ENCODE data around the gene ABCA4.
A peak's percentile ranks its signal among the peaks of the same experiment; 100 is the strongest.

The ABCA4 gene

GRCh38 chr1:93964777-93965200 lies 156.2 kb downstream of the ABCA4 start:
- Histone ChIP-seq H3K4me3 (ENCODE audit: low read depth, low read length) (no peak overlapping the region), H3K36me3 (replicated peaks) (no peaks in the 10 kb centered on the region), H3K27ac (no peak overlapping the region), H3K27me3 (replicated peaks) (no peaks in the 10 kb centered on the region)
- TF ChIP-seq CTCF (IDR thresholded peaks at IDR 0.05; ENCODE audit: low read depth, low read length, missing control alignments) = no peak
- DNase-seq = peak; percentile 20
- in situ Hi-C loops (cut with HindIII; ENCODE audit: low pct_ligation_motif_present, low sequenced_read_pairs) = no loop called here

DNA sequence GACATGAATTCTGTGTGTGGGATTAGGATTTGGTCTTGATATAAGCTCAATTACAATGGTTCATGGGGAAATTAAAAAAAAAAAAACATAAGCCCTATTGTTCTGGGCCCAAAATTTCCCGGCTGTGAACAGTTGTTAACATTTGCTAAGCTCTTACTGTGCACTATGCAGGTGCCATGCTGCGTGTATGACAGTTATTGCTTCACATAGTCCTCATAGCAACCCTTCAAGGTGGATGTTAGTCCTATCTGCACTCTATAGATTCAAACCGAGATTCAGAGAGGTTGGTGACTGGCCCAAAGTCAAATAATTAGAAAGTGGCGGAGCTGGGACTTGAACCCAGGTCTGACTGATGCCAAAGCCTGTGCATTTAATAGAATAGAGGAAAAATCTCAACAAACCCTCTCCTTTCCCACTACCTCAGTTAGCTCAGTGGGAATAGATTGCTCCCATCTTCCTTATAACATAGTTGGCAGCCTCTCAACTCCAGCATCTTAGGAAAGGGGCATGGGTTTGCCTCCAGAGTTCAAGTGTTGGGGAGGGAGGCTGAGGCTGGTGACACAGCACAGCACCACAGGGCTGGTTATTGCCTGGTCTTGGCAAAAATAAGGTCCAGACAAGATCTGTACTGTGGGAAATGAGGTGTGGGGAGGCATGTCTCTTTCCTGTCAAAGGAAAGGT lies 156.7 kb downstream of the ABCA4 start:
- TF ChIP-seq CTCF (IDR thresholded peaks at IDR 0.05; ENCODE audit: low read depth, low read length, missing control alignments) = no peak
- in situ Hi-C loops (cut with HindIII; ENCODE audit: low pct_ligation_motif_present, low sequenced_read_pairs) = no loop called here
- no peaks in the 10 kb centered on the region for H3K36me3 ChIP-seq (replicated peaks)
- H3K27me3 ChIP-seq (replicated peaks) = no peaks in the 10 kb centered on the region
- no peak overlapping the region for H3K4me3 ChIP-seq (ENCODE audit: low read depth, low read length)
- DNase-seq = no peak
- no peak overlapping the region for H3K27ac ChIP-seq

DNA sequence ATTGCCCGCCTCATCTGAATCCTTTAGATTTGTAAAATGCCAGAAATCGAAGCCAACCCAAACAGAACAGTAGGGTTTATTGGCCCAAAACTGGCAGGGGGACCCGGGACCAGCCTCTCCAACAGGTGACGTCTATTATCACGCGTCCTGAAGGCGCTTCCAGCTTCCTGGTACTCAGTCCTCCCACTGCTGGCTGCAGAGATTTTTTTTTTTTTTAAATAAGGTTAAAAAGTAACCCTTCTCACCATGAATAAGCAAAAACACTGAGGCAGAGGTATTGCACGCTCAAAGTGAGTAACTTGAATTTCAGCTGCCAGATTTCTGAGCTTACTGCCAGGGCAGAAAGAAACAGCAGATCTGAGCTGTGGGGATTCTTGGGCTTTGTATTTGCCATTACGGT lies 157.4 kb downstream of the ABCA4 start:
- Histone ChIP-seq H3K36me3 (replicated peaks) (no peaks in the 10 kb centered on the region), H3K27ac (no peak overlapping the region), H3K4me3 (ENCODE audit: low read depth, low read length) (no peak overlapping the region), H3K27me3 (replicated peaks) (no peaks in the 10 kb centered on the region)
- in situ Hi-C loops (cut with HindIII; ENCODE audit: low pct_ligation_motif_present, low sequenced_read_pairs) = no loop called here
- DNase-seq = no peak
- TF ChIP-seq CTCF (IDR thresholded peaks at IDR 0.05; ENCODE audit: low read depth, low read length, missing control alignments) = no peak

- TF ChIP-seq CTCF (IDR thresholded peaks at IDR 0.05; ENCODE audit: low read depth, low read length, missing control alignments) = no peak
- Histone ChIP-seq H3K27me3 (replicated peaks) (no peaks in the 10 kb centered on the region), H3K27ac (no peak overlapping the region), H3K36me3 (replicated peaks) (no peaks in the 10 kb centered on the region), H3K4me3 (ENCODE audit: low read depth, low read length) (no peak overlapping the region)
- DNase-seq = no peak
- in situ Hi-C loops (cut with HindIII; ENCODE audit: low pct_ligation_motif_present, low sequenced_read_pairs) = no loop called here
Measured at GRCh38 chr1:93961906-93962305, 159.0 kb downstream of the ABCA4 start.

DNA sequence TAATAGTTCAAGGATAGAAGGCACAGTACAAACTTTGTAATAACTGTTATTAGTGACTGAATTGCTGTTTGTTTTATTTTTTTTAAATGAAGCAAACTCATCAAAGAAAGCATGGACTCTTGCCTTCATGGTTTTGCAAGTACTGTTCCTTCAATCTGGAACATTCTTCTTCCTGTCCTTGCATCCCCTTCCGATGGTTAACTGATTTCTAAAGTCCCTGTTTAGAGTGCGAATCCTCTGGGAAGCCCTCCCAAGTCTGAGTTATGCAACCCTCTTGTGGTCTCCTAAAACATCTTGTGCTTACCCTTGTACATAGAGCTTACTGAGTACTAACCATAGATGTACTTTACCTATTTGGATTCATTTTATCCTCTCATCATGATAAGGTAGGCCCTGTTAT lies 159.5 kb downstream of the ABCA4 start:
- no peak overlapping the region for H3K27ac ChIP-seq
- no peak overlapping the region for H3K4me3 ChIP-seq (ENCODE audit: low read depth, low read length)
- no peaks in the 10 kb centered on the region for H3K36me3 ChIP-seq (replicated peaks)
- in situ Hi-C loops (cut with HindIII; ENCODE audit: low pct_ligation_motif_present, low sequenced_read_pairs) = no loop called here
- no peak for TF ChIP-seq CTCF (IDR thresholded peaks at IDR 0.05; ENCODE audit: low read depth, low read length, missing control alignments)
- H3K27me3 ChIP-seq (replicated peaks) = no peaks in the 10 kb centered on the region
- no peak for DNase-seq

DNA sequence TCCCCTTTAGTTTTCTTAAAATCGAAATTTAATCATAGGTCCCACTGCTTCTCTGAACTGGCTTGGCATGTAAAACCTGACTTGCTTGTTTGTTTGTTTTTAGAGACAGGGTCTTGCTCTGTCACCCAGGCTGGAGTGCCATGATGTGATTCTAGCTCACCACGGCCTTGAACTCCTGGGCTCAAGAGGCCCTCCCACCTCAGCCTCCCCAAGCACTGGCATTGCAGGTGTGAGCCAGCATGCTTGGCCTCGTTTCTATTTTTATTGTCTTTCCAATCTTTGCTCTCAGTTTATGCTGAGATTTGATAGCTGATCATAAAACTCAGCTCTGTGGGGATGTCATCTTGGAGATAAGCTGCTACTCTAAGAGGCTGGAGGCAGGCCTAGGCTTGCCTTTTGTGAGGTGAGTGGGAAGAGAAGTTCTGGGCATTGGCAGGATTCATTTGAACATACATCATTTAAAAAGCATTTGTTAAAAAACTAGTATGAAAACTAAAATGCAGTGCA lies 160.3 kb downstream of the ABCA4 start:
- TF ChIP-seq CTCF (IDR thresholded peaks at IDR 0.05; ENCODE audit: low read depth, low read length, missing control alignments) = no peak
- Histone ChIP-seq H3K36me3 (replicated peaks) (no peaks in the 10 kb centered on the region), H3K4me3 (ENCODE audit: low read depth, low read length) (no peak overlapping the region), H3K27ac (no peak overlapping the region), H3K27me3 (replicated peaks) (no peaks in the 10 kb centered on the region)
- in situ Hi-C loops (cut with HindIII; ENCODE audit: low pct_ligation_motif_present, low sequenced_read_pairs) = no loop called here
- DNase-seq = no peak
